ENCODE data around the gene XRCC4. TPM values are rescaled to one million over a fixed set of nuclear protein-coding genes. Genes with fewer than 3 reads are reported as not detected.

The XRCC4 gene
- total and polyA plus RNA-seq, 12 donors = 2.4 to 15.8 (median 6.3) TPM

DNA sequence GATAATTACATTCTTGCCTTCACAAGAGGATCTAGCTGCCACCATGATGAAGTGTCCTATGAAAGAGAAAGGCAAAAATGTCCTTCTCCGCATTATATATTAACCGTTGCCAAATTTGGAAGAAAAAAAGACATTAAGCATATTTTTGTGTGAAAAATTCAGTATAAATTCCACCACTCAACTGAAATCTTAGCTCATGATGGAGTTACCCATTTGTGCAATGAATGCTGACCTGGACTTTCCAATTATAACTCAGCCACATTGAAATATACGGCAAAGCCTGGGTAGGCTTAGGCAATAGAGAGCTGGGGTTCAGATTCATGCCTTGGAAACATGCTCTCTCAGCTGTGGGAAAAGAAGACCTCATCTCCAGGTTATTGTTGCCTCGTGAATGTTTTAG is 322.9 kb downstream of the XRCC4 start:
- intact Hi-C loops (cut with DNase I) = no loop called here
- 79 to 91% (median 84%) methylated on average over 4 of the region's 4 CpGs for WGBS, 4 donors
- H3K4me1 ChIP-seq (replicated peaks in 1 of 2) = no peaks in the 10 kb centered on the region

GRCh38 chr5:83400701-83401100 is 323.4 kb downstream of the XRCC4 start:
- DNase-seq = no peak
- no peak overlapping the region for H3K27ac ChIP-seq
- H3K4me3 ChIP-seq = no peak overlapping the region
- H3K4me1 ChIP-seq (replicated peaks in 1 of 2) = no peaks in the 10 kb centered on the region
- WGBS, 4 donors = 80 to 90% (median 87%) methylated on average over 3 of the region's 3 CpGs
- no peaks in the 10 kb centered on the region for H3K27me3 ChIP-seq
- no peaks in the 10 kb centered on the region for H3K9me3 ChIP-seq (replicated peaks in 1 of 3)
- H3K36me3 ChIP-seq (replicated peaks in 1 of 2) = no peaks in the 10 kb centered on the region
- intact Hi-C loops (cut with DNase I) = no loop called here
- TF ChIP-seq POLR2A (IDR thresholded peaks at IDR 0.05) (no peak), CTCF (IDR thresholded peaks at IDR 0.05) (no peak)

More for the DNA sequence above, 322.9 kb downstream of the XRCC4 start:
- DNase-seq = no peak
- Histone ChIP-seq H3K9me3 (replicated peaks in 1 of 3) (no peaks in the 10 kb centered on the region), H3K36me3 (replicated peaks in 1 of 2) (no peaks in the 10 kb centered on the region), H3K27me3 (no peaks in the 10 kb centered on the region), H3K4me3 (no peak overlapping the region), H3K27ac (no peak overlapping the region)
- TF ChIP-seq POLR2A (IDR thresholded peaks at IDR 0.05) (no peak), CTCF (IDR thresholded peaks at IDR 0.05) (no peak)

GRCh38 chr5:83401122-83401731 is 323.9 kb downstream of the XRCC4 start:
- 55 to 71% (median 61%) methylated on average over 3 of the region's 3 CpGs for WGBS, 4 donors
- intact Hi-C loops (cut with DNase I) = no loop called here
- no peak for TF ChIP-seq POLR2A (IDR thresholded peaks at IDR 0.05)
- no peak for TF ChIP-seq CTCF (IDR thresholded peaks at IDR 0.05)
- Histone ChIP-seq H3K9me3 (replicated peaks in 1 of 3) (no peaks in the 10 kb centered on the region), H3K4me3 (no peak overlapping the region), H3K27me3 (no peaks in the 10 kb centered on the region), H3K4me1 (replicated peaks in 1 of 2) (no peaks in the 10 kb centered on the region), H3K36me3 (replicated peaks in 1 of 2) (no peaks in the 10 kb centered on the region), H3K27ac (no peak overlapping the region)
- DNase-seq = no peak

DNA sequence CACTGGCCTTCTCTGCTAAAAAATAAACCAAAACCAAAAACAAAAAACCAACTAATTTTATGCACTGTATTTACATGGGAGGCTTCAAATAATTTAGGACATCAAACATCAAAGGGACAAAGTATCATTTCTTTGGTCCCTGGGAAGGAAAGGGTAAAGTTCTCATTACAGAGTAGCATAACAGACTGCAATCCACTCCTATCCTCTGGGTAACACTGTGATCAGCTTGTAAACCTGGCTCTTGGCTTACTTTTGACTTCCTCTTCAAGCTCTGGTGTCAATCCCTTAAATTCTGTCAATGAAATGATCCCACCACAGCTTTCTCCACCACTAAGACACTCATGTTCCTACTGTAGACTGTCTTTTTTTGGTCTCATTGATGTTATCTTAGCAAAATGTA is 324.4 kb downstream of the XRCC4 start:
- Histone ChIP-seq H3K4me1 (replicated peaks in 1 of 2) (no peaks in the 10 kb centered on the region), H3K36me3 (replicated peaks in 1 of 2) (no peaks in the 10 kb centered on the region), H3K27ac (no peak overlapping the region), H3K4me3 (no peak overlapping the region), H3K9me3 (replicated peaks in 1 of 3) (no peaks in the 10 kb centered on the region), H3K27me3 (no peaks in the 10 kb centered on the region)
- TF ChIP-seq POLR2A (IDR thresholded peaks at IDR 0.05) (no peak), CTCF (IDR thresholded peaks at IDR 0.05) (no peak)
- DNase-seq = no peak
- intact Hi-C loops (cut with DNase I) = no loop called here

Small RNAs within 50 kb of the gene (small RNA-seq; reads per million reads assigned to genes)
- gene SCARNA18 = 0.67 to 3.8 reads per million in 2 donors

Other genes starting within 250 kb of the XRCC4 start
- gene TMEM167A, start 153 bp upstream of the XRCC4 start, total RNA-seq = 100 to 1,000 TPM in 5 of 9 donors, 10 to 100 TPM in 4; 39.6 to 137 (median 110) TPM
- gene TMEM167A, start 153 bp upstream of the XRCC4 start, polyA plus RNA-seq = 100 to 1,000 TPM in 1 of 3 donors, 10 to 100 TPM in 2; 23.9 to 164 (median 31.6) TPM

Measured in adrenal gland (tissue), 12 donors.